Liver (tissue), 9 donors: ENCODE data around the gene VPS11. TPM values are rescaled to one million over a fixed set of nuclear protein-coding genes. Genes with fewer than 3 reads are reported as not detected.
A peak's percentile ranks its signal among the peaks of the same experiment; 100 is the strongest.

ENCODE experiments used
- DNase-seq: peaks from one replicate; pipeline ENCODE4 v3.0.0-alpha.2; 2017; ENCODE audit warnings: low spot score
- H3K27ac ChIP-seq, 2 donors: one replicate each; pipeline ENCODE4 v1.7.0; 2013; ENCODE audit warnings: inconsistent platforms in 2 of 2, low read length in 2 of 2, control low read depth in 1 of 2, low read depth in 1 of 2, mild to moderate bottlenecking in 1 of 2
- H3K27me3 ChIP-seq, 4 donors: one replicate each; pipeline versions ENCODE4 v1.6.1 to v1.7.0; 2013; ENCODE audit warnings: low read length in 3 of 4, inconsistent platforms in 1 of 4, mild to moderate bottlenecking in 1 of 4, moderate library complexity in 1 of 4; ENCODE audit not compliant: control insufficient read depth in 4 of 4, insufficient read depth in 4 of 4
- H3K36me3 ChIP-seq, 4 donors: one replicate each; pipeline versions ENCODE4 v1.6.1 to v1.7.0; 2013; ENCODE audit warnings: low read length in 3 of 4, mild to moderate bottlenecking in 3 of 4, low read depth in 1 of 4, moderate library complexity in 1 of 4; ENCODE audit not compliant: control insufficient read depth in 4 of 4, insufficient read depth in 3 of 4
- H3K4me1 ChIP-seq, 4 donors: one replicate each; pipeline versions ENCODE4 v1.6.1 to v1.7.0; 2013; ENCODE audit warnings: low read length in 3 of 4, mild to moderate bottlenecking in 3 of 4, moderate library complexity in 1 of 4; ENCODE audit not compliant: control insufficient read depth in 4 of 4, insufficient read depth in 4 of 4
- H3K4me3 ChIP-seq, 3 donors: one replicate each; pipeline versions ENCODE4 v1.6.1 to v1.7.0; 2013; ENCODE audit warnings: low read length in 3 of 3, control low read depth in 1 of 3, low read depth in 1 of 3, mild to moderate bottlenecking in 1 of 3
- H3K9ac ChIP-seq, 2 donors: one replicate each; pipeline ENCODE4 v1.7.0; 2013; ENCODE audit warnings: low read length in 2 of 2, mild to moderate bottlenecking in 2 of 2, moderate library complexity in 2 of 2, control low read depth in 1 of 2, low read depth in 1 of 2
- H3K9me3 ChIP-seq, 4 donors: one replicate each; pipeline versions ENCODE4 v1.6.1 to v1.7.0; 2013; ENCODE audit warnings: low read length in 3 of 4; ENCODE audit not compliant: control insufficient read depth in 4 of 4
- ATF3 ChIP-seq: IDR thresholded peaks from 2 replicates; pipeline ENCODE4 v1.6.1; 2016; ENCODE audit warnings: antibody characterized with exemption
- EGR1 ChIP-seq, 2 donors: IDR thresholded peaks; 2 replicates each; pipeline ENCODE4 v1.6.1; 2016 to 2018; ENCODE audit warnings: antibody characterized with exemption in 2 of 2, low read depth in 2 of 2
- FOXA1 ChIP-seq: IDR thresholded peaks from 2 replicates; pipeline ENCODE4 v1.6.1; 2016; ENCODE audit warnings: antibody characterized with exemption
- FOXA2 ChIP-seq: IDR thresholded peaks from 2 replicates; pipeline ENCODE4 v1.6.1; 2016; ENCODE audit warnings: antibody characterized with exemption
- GABPA ChIP-seq, 2 donors: IDR thresholded peaks in 1 of 2; conservative IDR thresholded peaks in 1 of 2; 2 replicates each; pipeline ENCODE4 v1.6.1; 2016; ENCODE audit warnings: antibody characterized with exemption in 2 of 2, mild to moderate bottlenecking in 1 of 2, moderate library complexity in 1 of 2
- HNF4A ChIP-seq, 2 donors: conservative IDR thresholded peaks; 2 replicates each; pipeline ENCODE4 v1.6.1; 2016; ENCODE audit warnings: antibody characterized with exemption in 2 of 2, mild to moderate bottlenecking in 2 of 2
- HNF4G ChIP-seq: IDR thresholded peaks from 2 replicates; pipeline ENCODE4 v1.6.1; 2016; ENCODE audit warnings: antibody characterized with exemption
- JUND ChIP-seq, 2 donors: IDR thresholded peaks; 2 replicates each; pipeline ENCODE4 v1.6.1; 2016; ENCODE audit warnings: antibody characterized with exemption in 2 of 2
- MAX ChIP-seq: IDR thresholded peaks from 2 replicates; pipeline ENCODE4 v1.6.1; 2016; ENCODE audit warnings: antibody characterized with exemption
- NR2F2 ChIP-seq: IDR thresholded peaks from 2 replicates; pipeline ENCODE4 v1.6.1; 2016; ENCODE audit warnings: antibody characterized with exemption
- RAD21 ChIP-seq, 2 donors: IDR thresholded peaks; 2 replicates each; pipeline ENCODE4 v1.6.1; 2016; ENCODE audit warnings: antibody characterized with exemption in 2 of 2, mild to moderate bottlenecking in 2 of 2
- RXRA ChIP-seq, 2 donors: IDR thresholded peaks; 2 replicates each; pipeline ENCODE4 v1.6.1; 2017 to 2018; ENCODE audit warnings: antibody characterized with exemption in 2 of 2, mild to moderate bottlenecking in 1 of 2
- SP1 ChIP-seq: IDR thresholded peaks from 2 replicates; pipeline ENCODE4 v1.6.1; 2018; ENCODE audit warnings: antibody characterized with exemption, mild to moderate bottlenecking
- TAF1 ChIP-seq: conservative IDR thresholded peaks from 2 replicates; pipeline ENCODE4 v1.6.1; 2016; ENCODE audit warnings: antibody characterized with exemption, mild to moderate bottlenecking
- YY1 ChIP-seq: IDR thresholded peaks from 2 replicates; pipeline ENCODE4 v1.6.1; 2016; ENCODE audit warnings: antibody characterized with exemption, mild to moderate bottlenecking
- ZBTB33 ChIP-seq: IDR thresholded peaks from 2 replicates; pipeline ENCODE4 v1.6.1; 2016; ENCODE audit warnings: antibody characterized with exemption
- WGBS: extraction: QIAGEN DNeasy Blood & Tissue Kit; methylation state at CpG from one replicate; pipeline ENCODE4 v1.1.7; 2013; 5-methylcytosine and 5-hydroxymethylcytosine counted together
- polyA plus RNA-seq, 2 donors: library from polyadenylated mRNA; stranded (reverse) in 1 of 2; unstranded in 1 of 2; fragments of 200-250 nt in 1 of 2; fragments of >200 nt in 1 of 2; fragmentation: Nextera tagmentation in 1 of 2; extraction: Ambion mirVana in 1 of 2; gene quantifications; one replicate each; pipeline versions ENCODE4 v1.2.1 to v1.2.3, GENCODE V29; 2013 to 2015
- total RNA-seq, 2 donors: library from RNA; depleted of rRNA; stranded (reverse); fragments of >200 nt; gene quantifications; one replicate each; pipeline ENCODE4 v1.2.3, GENCODE V29; 2014
- TF ChIP-seq, protein P1 (sequence below): IDR thresholded peaks from 2 replicates; pipeline ENCODE4 v1.6.1; 2016; ENCODE audit warnings: antibody characterized with exemption, mild to moderate bottlenecking
- donor health status: healthy.
- donor health status: healthy.
- donor health status: healthy.
- donor health status: healthy.
- donor health status: healthy.

VPS11 gene
- total and polyA plus RNA-seq, 4 donors: 7.2 to 17.4 (median 12.2) TPM

DNA sequence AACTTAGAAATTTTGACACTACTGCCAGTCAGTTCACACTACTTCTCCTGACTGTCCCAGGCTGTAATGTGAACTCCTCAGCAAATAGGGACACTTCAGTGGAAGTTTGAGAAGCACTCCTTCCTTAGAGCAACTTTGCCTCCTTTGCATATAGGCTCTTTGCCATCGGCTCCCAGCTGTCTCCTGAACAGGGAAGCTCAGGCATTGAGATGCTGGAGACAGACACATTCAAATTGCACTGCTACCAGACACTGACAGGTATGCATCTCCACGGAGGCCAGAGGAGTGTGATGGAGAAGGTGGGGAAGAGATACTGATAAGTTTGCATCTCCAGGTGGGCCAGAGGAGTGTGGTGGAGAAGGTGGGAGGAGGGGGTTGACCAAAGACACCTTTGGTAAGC lies 47.6 kb upstream of the VPS11 start:
- Histone ChIP-seq H3K27ac (peak overlapping the region; percentile 98 to 99), H3K9ac (peak overlapping the region; percentile 45 to 54), H3K4me3 (peak overlapping the region; percentile 73 to 98 (median 92)), H3K4me1 (peaks cover 17 to 65% (median 55%) of the 10 kb centered on the region in 4 donors), H3K9me3 (no peaks in the 10 kb centered on the region), H3K36me3 (peaks cover 3 to 27% (median 21%) of the 10 kb centered on the region in 4 donors), H3K27me3 (no peaks in the 10 kb centered on the region)
- TF ChIP-seq NR2F2 (no peak), FOXA2 (no peak), RXRA (IDR thresholded peaks at IDR 0.05) (no peak)
- 16% methylated on average over 2 of the region's 2 CpGs for WGBS
- DNase-seq: no peak

- DNase-seq: no peak
- Histone ChIP-seq H3K4me1 (peaks cover 22 to 71% (median 62%) of the 10 kb centered on the region in 4 donors), H3K27me3 (no peaks in the 10 kb centered on the region), H3K9me3 (no peaks in the 10 kb centered on the region), H3K27ac (peak overlapping the region; percentile 63 to 99), H3K36me3 (peaks cover 5 to 18% (median 15%) of the 10 kb centered on the region in 4 donors), H3K9ac (peak overlapping the region; percentile 21 to 26), H3K4me3 (no peak overlapping the region)
- no peak for TF ChIP-seq RXRA (IDR thresholded peaks at IDR 0.05)
- TF ChIP-seq ATF3: no peak
- no peak for TF ChIP-seq FOXA1
- no peak for TF ChIP-seq SP1
- TF ChIP-seq JUND (IDR thresholded peaks at IDR 0.05): no peak
- TF ChIP-seq NR2F2: no peak
- no peak for TF ChIP-seq GABPA (IDR thresholded peaks at IDR 0.05 in 1 of 2, conservative IDR thresholded peaks at IDR 0.05 in 1 of 2)
- no peak for TF ChIP-seq YY1
- WGBS: 29% methylated on average over 5 of the region's 5 CpGs
Measured at GRCh38 chr11:119021631-119022030, 46.0 kb upstream of the VPS11 start.

DNA sequence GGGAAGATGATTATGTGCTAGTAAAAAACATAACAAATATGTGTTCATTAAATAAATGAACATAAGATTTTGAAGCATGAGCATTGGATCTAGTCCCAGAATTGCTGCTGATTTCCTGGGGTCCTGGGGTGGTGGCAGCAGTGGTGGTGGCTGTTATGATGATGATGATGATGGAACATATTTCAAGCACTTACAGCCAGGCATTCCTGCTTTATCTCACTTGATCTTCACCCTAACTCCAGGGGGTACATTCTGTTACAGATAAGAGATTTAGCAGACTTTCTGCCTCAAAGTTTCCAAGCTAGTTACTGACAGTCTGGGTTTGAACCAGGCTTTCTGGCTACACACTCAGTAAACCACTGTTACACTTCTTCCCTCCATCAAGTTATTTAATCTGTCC lies 43.9 kb upstream of the VPS11 start:
- Histone ChIP-seq H3K27ac (peak overlapping the region; percentile 92 to 97), H3K9ac (no peak overlapping the region), H3K27me3 (no peaks in the 10 kb centered on the region), H3K4me3 (no peak overlapping the region), H3K9me3 (no peaks in the 10 kb centered on the region), H3K4me1 (peaks cover 19 to 81% (median 66%) of the 10 kb centered on the region in 4 donors), H3K36me3 (peaks cover 5 to 18% (median 15%) of the 10 kb centered on the region in 4 donors)
- no peak for DNase-seq
- TF ChIP-seq GABPA (IDR thresholded peaks at IDR 0.05 in 1 of 2, conservative IDR thresholded peaks at IDR 0.05 in 1 of 2) (no peak), EGR1 (IDR thresholded peaks at IDR 0.05; ENCODE audit: low read depth in 2 of 2) (no peak), HNF4A (conservative IDR thresholded peaks at IDR 0.05) (no peak), NR2F2 (no peak), JUND (IDR thresholded peaks at IDR 0.05) (no peak), RAD21 (IDR thresholded peaks at IDR 0.05) (no peak), RXRA (IDR thresholded peaks at IDR 0.05) (no peak), ATF3 (no peak), ZBTB33 (no peak), FOXA1 (no peak), YY1 (no peak), TAF1 (no peak), MAX (no peak), HNF4G (no peak)
- TF ChIP-seq, protein P1, sequence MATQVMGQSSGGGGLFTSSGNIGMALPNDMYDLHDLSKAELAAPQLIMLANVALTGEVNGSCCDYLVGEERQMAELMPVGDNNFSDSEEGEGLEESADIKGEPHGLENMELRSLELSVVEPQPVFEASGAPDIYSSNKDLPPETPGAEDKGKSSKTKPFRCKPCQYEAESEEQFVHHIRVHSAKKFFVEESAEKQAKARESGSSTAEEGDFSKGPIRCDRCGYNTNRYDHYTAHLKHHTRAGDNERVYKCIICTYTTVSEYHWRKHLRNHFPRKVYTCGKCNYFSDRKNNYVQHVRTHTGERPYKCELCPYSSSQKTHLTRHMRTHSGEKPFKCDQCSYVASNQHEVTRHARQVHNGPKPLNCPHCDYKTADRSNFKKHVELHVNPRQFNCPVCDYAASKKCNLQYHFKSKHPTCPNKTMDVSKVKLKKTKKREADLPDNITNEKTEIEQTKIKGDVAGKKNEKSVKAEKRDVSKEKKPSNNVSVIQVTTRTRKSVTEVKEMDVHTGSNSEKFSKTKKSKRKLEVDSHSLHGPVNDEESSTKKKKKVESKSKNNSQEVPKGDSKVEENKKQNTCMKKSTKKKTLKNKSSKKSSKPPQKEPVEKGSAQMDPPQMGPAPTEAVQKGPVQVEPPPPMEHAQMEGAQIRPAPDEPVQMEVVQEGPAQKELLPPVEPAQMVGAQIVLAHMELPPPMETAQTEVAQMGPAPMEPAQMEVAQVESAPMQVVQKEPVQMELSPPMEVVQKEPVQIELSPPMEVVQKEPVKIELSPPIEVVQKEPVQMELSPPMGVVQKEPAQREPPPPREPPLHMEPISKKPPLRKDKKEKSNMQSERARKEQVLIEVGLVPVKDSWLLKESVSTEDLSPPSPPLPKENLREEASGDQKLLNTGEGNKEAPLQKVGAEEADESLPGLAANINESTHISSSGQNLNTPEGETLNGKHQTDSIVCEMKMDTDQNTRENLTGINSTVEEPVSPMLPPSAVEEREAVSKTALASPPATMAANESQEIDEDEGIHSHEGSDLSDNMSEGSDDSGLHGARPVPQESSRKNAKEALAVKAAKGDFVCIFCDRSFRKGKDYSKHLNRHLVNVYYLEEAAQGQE: no peak
